Measurements from ENCODE around the gene SGCD. TPM values are rescaled to one million over a fixed set of nuclear protein-coding genes. Genes with fewer than 3 reads are reported as not detected.

Gene SGCD
- polyA plus RNA-seq, 1 donor (not counting 4 experiments of a cell fraction or from before 2014, with no cell fraction given) = not detected

DNA sequence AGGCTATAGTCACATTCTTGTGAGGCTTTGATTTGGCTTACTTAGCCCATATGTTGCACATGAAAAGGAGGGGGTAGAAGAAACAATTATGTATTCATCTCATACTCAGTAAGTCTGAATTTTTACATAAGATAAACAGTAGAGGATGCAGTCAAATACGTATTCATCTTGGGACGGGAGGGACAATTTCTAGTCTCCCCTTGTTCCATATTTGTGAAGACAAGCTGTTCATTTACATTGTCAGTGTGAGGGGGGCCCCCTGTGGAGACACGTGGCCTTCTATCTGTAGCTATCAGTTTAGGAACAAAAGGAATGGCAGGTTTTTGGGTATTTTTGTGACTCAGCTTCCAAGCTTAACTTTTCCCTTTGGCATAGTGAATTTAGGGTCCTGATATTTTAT is 474.0 kb downstream of the SGCD start:
- H3K27ac ChIP-seq (ENCODE audit: control insufficient read depth, insufficient read depth, low read length) = no peak overlapping the region
- H4K20me1 ChIP-seq (ENCODE audit: control insufficient read depth, extremely low read depth, insufficient read depth, low read length) = no peaks in the 10 kb centered on the region
- no peaks in the 10 kb centered on the region for H3K9me3 ChIP-seq (ENCODE audit: control insufficient read depth, low read depth, low read length)
- H3K79me2 ChIP-seq (ENCODE audit: control insufficient read depth, insufficient read depth, low read length) = no peaks in the 10 kb centered on the region
- no peaks in the 10 kb centered on the region for H3K9me1 ChIP-seq (ENCODE audit: control insufficient read depth, extremely low read depth, insufficient read depth, low read length)
- dilution Hi-C loops (cut with MboI; ENCODE audit: extremely low pct_ligation_motif_present, low sequenced_read_pairs) = no loop called here
- TF ChIP-seq EZH2 (IDR thresholded peaks at IDR 0.05; ENCODE audit: low read length) = no peak
- TF ChIP-seq, protein P1, sequence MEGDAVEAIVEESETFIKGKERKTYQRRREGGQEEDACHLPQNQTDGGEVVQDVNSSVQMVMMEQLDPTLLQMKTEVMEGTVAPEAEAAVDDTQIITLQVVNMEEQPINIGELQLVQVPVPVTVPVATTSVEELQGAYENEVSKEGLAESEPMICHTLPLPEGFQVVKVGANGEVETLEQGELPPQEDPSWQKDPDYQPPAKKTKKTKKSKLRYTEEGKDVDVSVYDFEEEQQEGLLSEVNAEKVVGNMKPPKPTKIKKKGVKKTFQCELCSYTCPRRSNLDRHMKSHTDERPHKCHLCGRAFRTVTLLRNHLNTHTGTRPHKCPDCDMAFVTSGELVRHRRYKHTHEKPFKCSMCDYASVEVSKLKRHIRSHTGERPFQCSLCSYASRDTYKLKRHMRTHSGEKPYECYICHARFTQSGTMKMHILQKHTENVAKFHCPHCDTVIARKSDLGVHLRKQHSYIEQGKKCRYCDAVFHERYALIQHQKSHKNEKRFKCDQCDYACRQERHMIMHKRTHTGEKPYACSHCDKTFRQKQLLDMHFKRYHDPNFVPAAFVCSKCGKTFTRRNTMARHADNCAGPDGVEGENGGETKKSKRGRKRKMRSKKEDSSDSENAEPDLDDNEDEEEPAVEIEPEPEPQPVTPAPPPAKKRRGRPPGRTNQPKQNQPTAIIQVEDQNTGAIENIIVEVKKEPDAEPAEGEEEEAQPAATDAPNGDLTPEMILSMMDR (optimal IDR thresholded peaks at IDR 0.05 in 1 of 3, IDR thresholded peaks at IDR 0.05 in 1 of 3, conservative IDR thresholded peaks at IDR 0.05 in 1 of 3; ENCODE audit: extremely low read depth in 1 of 3, insufficient read depth in 2 of 3, low read length in 3 of 3) = no peak
- no peaks in the 10 kb centered on the region for H3K27me3 ChIP-seq (ENCODE audit: control insufficient read depth, extremely low read depth, insufficient read depth, low read length)
- FAIRE-seq (no peak), DNase-seq (ENCODE audit: low read depth, low spot score) (no peak)
- H3K4me3 ChIP-seq (ENCODE audit: control insufficient read depth in 2 of 3, extremely low read depth in 1 of 3, insufficient read depth in 2 of 3, low read depth in 1 of 3, low read length in 3 of 3) = no peak overlapping the region
- H3K36me3 ChIP-seq (ENCODE audit: control insufficient read depth in 2 of 2, extremely low read depth in 1 of 2, insufficient read depth in 2 of 2, low read length in 2 of 2) = no peaks in the 10 kb centered on the region
- no peak overlapping the region for H3K4me2 ChIP-seq (ENCODE audit: control insufficient read depth, extremely low read depth, insufficient read depth, low read depth, low read length)
- no peaks in the 10 kb centered on the region for H3K4me1 ChIP-seq (ENCODE audit: control insufficient read depth, extremely low read depth, insufficient read depth, low read length)
- H2AFZ ChIP-seq (ENCODE audit: control insufficient read depth, low read length) = no peak overlapping the region
- H3K9ac ChIP-seq (ENCODE audit: control insufficient read depth, extremely low read depth, insufficient read depth, low read length) = no peak overlapping the region

DNA sequence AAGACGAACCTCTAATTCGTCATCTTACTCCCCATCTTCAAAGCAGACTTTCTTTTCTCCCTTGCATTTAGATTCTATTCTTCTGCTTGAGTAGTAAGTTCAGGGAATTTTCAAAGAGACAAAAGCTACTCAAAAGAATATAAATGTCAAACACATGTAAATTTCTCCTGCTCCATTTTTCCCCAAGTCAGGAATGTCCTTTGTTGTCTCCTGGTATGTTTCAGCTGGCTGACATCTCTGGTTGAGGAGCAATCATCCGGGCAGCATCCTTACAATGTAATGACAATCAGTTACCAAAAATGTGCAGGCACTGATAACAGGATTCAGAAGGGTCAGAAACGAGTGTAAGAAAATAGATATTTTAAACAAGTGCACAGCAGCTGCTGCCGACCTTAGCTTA is 475.5 kb downstream of the SGCD start:
- Histone ChIP-seq H3K36me3 (ENCODE audit: control insufficient read depth in 2 of 2, extremely low read depth in 1 of 2, insufficient read depth in 2 of 2, low read length in 2 of 2) (no peaks in the 10 kb centered on the region), H3K9me3 (ENCODE audit: control insufficient read depth, low read depth, low read length) (no peaks in the 10 kb centered on the region), H3K4me3 (ENCODE audit: control insufficient read depth in 2 of 3, extremely low read depth in 1 of 3, insufficient read depth in 2 of 3, low read depth in 1 of 3, low read length in 3 of 3) (no peak overlapping the region), H3K9ac (ENCODE audit: control insufficient read depth, extremely low read depth, insufficient read depth, low read length) (no peak overlapping the region), H3K4me1 (ENCODE audit: control insufficient read depth, extremely low read depth, insufficient read depth, low read length) (no peaks in the 10 kb centered on the region), H2AFZ (ENCODE audit: control insufficient read depth, low read length) (no peak overlapping the region), H3K9me1 (ENCODE audit: control insufficient read depth, extremely low read depth, insufficient read depth, low read length) (no peaks in the 10 kb centered on the region), H3K27ac (ENCODE audit: control insufficient read depth, insufficient read depth, low read length) (no peak overlapping the region), H3K27me3 (ENCODE audit: control insufficient read depth, extremely low read depth, insufficient read depth, low read length) (no peaks in the 10 kb centered on the region), H4K20me1 (ENCODE audit: control insufficient read depth, extremely low read depth, insufficient read depth, low read length) (no peaks in the 10 kb centered on the region), H3K79me2 (ENCODE audit: control insufficient read depth, insufficient read depth, low read length) (no peaks in the 10 kb centered on the region), H3K4me2 (ENCODE audit: control insufficient read depth, extremely low read depth, insufficient read depth, low read depth, low read length) (no peak overlapping the region)
- dilution Hi-C loops (cut with MboI; ENCODE audit: extremely low pct_ligation_motif_present, low sequenced_read_pairs) = no loop called here
- TF ChIP-seq, protein P1 (optimal IDR thresholded peaks at IDR 0.05 in 1 of 3, IDR thresholded peaks at IDR 0.05 in 1 of 3, conservative IDR thresholded peaks at IDR 0.05 in 1 of 3; ENCODE audit: extremely low read depth in 1 of 3, insufficient read depth in 2 of 3, low read length in 3 of 3) = no peak
- TF ChIP-seq EZH2 (IDR thresholded peaks at IDR 0.05; ENCODE audit: low read length) = no peak
- FAIRE-seq (no peak), DNase-seq (ENCODE audit: low read depth, low spot score) (no peak)
